NCI-H526 (cell line): ENCODE measurements around the gene PAXX.

Experiments
- DNase-seq, 2 experiments: peaks; one replicate each; lab custom pipeline; 2025; lab: John Stamatoyannopoulos, UW

Gene PAXX

GRCh38 chr9:137034039-137034708 is 42.0 kb downstream of the PAXX start:
- DNase-seq = no peak

- DNase-seq = peak; percentile 68 to 83
These were observed 42.7 kb downstream of the PAXX start for GRCh38 chr9:137034709-137035506.

GRCh38 chr9:137035507-137035834 is 43.2 kb downstream of the PAXX start:
- DNase-seq = no peak

DNA sequence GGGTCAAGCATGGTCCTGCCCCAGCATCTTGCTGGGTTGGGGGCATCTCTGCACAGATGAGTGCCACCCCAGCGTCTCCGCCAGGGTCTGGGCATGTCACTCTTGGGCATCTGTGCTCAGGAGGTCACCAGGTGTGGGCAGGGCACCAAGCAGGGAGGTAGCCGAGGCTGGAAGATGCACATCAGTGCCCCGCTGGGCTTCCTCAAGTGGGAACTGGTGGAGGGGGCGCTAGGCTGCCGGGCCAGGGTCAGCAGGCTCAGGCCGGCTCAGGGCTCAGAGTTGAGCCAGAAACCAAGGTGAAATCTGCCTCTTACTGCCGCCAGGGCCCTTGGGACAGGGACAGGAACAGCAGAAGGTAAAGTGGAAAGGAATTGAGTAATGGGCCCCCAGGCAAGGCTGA is 43.7 kb downstream of the PAXX start:
- no peak for DNase-seq

GRCh38 chr9:137037035-137037434 is 44.8 kb downstream of the PAXX start:
- no peak for DNase-seq

GRCh38 chr9:137037483-137037882 is 45.3 kb downstream of the PAXX start:
- no peak for DNase-seq

DNA sequence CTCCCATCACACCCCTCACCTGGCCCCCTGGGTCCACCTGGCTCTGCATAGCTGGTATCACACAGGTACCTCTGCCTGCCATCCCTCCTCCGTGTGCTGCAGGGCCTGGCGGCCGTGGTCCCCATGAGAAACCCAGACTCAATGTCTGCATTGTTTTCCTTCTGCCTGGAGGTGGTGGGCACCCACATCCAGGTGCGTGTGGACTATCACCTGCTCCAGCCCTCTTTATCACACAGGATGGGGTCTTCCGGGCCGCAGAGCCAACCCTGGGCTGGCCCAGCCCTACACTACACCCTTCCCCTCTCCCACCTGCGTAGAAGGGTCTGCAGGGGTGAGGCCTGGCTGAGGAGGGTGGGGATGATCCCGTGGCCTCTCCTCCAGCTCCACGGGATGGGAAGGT is 46.7 kb downstream of the PAXX start:
- DNase-seq = no peak

- DNase-seq = no peak
These were observed 47.6 kb downstream of the PAXX start for GRCh38 chr9:137039611-137040366.

DNA sequence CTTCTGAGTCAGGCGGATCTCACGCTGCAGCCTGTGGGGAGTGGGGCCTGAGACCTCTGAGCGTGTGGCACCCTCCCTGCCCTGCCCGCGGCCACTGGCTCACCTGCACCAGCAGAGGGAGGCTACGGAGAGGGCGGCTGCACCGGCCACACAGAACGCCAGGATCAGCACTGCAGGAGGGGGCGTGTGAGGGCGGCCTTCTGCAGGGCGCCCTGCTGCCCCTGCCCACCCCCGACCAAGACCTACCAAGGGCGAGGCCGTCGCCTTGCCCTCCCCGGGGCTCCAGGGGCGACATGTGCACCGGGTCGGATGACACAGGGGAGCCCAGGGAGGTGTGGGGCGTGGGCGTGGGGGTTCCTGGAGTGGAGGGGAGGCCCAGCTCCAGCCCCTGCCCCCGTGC is 48.3 kb downstream of the PAXX start:
- DNase-seq = no peak

- no peak for DNase-seq
These were observed 48.9 kb downstream of the PAXX start for GRCh38 chr9:137041124-137041523.

DNA sequence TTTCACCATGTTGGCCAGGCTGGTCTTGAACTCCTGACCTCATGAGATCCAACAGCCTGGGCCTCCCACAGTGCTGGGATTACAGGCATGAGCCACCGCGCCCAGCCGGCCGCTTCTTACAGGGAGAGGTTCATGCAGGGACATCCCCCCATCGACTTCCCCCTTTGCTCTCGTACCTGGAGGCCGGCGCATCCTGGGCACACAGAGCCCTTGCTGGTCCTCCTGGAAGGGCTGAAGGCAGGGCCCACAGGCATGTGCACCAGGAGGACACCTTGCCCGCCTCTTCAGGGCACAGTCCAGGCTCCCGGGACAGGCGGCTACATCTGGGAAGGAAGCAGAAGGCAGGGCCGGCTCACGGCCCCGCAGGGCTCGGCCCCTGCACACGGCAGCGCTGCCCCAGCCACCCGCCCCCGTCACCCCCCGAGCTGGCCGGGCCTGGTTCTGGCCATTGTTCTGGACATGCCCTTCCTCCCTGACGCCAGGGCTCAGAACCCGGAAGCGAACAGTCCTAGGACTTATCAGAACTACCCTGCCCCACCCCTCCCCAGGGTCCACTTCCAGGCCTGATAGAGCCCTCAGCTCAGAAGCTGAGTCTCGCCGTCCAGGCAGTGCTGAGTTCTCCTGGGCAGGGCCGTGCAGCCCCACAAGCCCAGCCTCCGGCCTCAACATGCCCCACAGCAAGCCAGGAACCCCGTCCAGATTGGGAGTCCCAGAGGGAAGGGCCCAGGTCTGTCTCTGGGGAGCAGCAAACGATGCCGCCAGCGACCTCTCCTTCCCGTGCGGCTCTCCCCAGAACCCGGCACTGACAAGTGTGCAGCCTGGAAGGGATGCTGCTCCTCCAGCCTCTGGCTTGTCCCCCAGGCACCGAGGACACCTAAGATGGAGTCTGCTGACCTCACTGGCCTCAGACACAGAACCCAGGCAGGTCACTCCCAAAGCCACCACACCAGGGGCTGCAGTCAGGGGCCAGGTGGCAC is 50.8 kb downstream of the PAXX start:
- DNase-seq = no peak
